Cardiac muscle cell (in vitro differentiated cells and primary cell): ENCODE results near the gene IST1. TPM values are rescaled to one million over a fixed set of nuclear protein-coding genes. Genes with fewer than 3 reads are reported as not detected.

ENCODE experiments used
- DNase-seq, 2 donors: peaks; one replicate each; pipeline versions ENCODE4 v3.0.0 to v3.0.0-alpha.2; 2010 to 2017; ENCODE audit warnings: low read depth in 1 of 2, low spot score in 1 of 2
- H3K27ac ChIP-seq: fragments of 200-600 bp; sonication (generic); 2 replicates; pipeline ENCODE4 v1.5.1; 2016
- H3K27me3 ChIP-seq: fragments of 200-600 bp; sonication (generic); 2 replicates; pipeline ENCODE4 v1.6.0; 2016; ENCODE audit warnings: control low read depth
- H3K36me3 ChIP-seq: fragments of 200-600 bp; sonication (generic); 2 replicates; pipeline ENCODE4 v1.5.1; 2016; ENCODE audit warnings: control low read depth
- H3K4me1 ChIP-seq: fragments of 200-600 bp; sonication (generic); 2 replicates; pipeline ENCODE4 v1.8.1; 2017; ENCODE audit warnings: low read depth, mild to moderate bottlenecking, mixed run types
- H3K4me3 ChIP-seq: fragments of 200-600 bp; sonication (generic); 2 replicates; pipeline ENCODE4 v1.5.1; 2016; ENCODE audit warnings: mild to moderate bottlenecking
- H3K9me3 ChIP-seq: fragments of 200-600 bp; sonication (generic); 2 replicates; pipeline ENCODE4 v1.5.1; 2017; ENCODE audit warnings: low read depth, mild to moderate bottlenecking, control low read depth
- CTCF ChIP-seq: IDR thresholded peaks from 2 replicates; pipeline ENCODE4 v1.5.1; 2012; ENCODE audit warnings: low read depth, mild to moderate bottlenecking, low read length
- polyA plus RNA-seq: library from polyadenylated mRNA; unstranded; fragments of >200 nt; fragmentation: Nextera tagmentation; extraction: Ambion mirVana; gene quantifications from 2 replicates; pipeline ENCODE4 v1.2.1, GENCODE V29; 2016
- total RNA-seq: library from RNA; depleted of rRNA; stranded (reverse); fragments of >200 nt; gene quantifications from 2 replicates; pipeline ENCODE4 v1.2.3, GENCODE V29; 2016

IST1 gene
- 180 and 248 TPM in 2 replicates for total RNA-seq
- polyA plus RNA-seq = 164 and 227 TPM in 2 replicates

DNA sequence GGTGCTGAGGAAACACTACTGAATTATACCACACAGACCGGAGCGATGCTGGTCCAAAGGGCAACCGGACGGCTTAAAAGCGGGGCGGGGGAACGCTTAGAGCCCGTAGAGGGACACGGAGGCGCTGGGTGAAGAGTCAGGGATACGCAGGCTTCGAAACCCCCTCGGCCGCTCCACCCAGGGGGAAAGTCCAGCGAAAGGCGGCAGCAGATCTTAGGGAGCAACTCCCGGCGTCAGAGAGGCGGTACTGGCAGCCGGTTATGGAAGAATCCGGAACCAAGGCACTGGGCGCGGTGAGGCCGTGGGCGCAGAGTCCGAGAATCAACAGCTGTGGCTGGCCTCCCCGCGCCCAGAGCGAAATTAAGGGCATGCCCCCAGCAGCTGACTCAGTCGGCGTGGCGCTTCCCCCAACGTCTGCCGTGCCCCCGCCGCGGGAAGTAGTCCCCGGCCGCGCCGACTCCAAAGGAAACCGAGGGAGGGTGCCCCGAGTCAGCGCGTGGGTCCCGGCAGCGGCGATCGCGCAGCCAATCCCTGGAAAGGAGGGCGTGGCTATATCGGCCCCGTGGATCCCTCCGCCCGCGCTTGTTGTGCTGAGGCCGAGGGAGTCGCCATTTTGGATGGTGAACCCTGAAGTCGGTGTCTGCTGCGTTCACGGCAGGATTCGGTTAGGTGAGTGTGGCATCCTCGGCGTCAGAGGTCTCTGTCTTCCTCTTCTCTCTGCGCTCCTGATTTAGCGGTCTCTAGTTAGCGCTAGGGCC is at the start of gene IST1:
IST1 (plus strand) TSS at position 611 of the 758 bp plus-strand sequence. CDS start 20,110 bp downstream, outside the sequence.
- no peaks in the 10 kb centered on the region for H3K36me3 ChIP-seq
- DNase-seq = peak; percentile 99 to 100
- H3K27me3 ChIP-seq = no peaks in the 10 kb centered on the region
- no peak for TF ChIP-seq CTCF
- H3K27ac ChIP-seq = peak within 1 kb of the TSS; percentile 93
- H3K9me3 ChIP-seq = no peaks in the 10 kb centered on the region
- H3K4me3 ChIP-seq = peak within 1 kb of the TSS; percentile 85
- peaks cover 7% of the 10 kb centered on the region for H3K4me1 ChIP-seq

DNA sequence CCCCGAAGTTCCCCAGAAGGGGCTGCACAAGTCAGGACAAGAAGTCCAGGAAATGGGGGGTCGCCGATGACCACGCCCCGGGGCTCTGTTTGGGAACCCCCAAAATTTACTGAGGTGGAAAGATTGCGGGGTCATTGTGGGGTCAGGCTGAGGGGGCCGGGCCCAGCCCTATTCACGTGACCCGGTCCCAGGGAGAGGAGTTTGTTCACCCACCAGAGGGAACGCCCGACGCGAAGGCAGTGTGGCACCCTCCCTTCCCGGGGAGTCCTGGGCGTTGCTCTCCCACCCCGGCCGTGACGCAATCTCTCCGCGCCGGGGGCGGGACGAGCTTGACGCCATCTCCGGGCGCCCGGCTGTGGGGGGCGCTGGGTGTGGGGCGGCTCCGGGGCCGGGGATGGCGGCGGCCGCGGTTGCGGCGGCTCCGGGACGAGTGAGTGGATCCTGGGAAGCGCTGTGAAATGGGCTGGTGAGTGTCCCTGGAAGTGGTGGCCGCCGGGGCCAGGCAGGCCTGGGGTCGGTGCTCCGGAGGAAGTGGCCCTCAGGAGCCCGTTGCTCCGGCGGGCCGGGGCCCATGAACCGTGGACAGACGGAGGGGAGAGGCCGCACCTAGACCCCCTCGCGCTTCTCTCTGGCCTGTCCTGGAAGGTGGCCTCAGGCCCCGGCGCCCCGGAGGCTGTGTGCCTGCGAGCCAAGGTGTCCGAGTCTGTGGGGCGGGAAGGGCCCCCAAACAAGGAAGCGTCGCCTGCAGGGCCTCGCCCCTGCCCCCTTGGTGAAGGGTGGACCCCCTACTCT is 49.5 kb upstream of the IST1 start, which contains the start of gene ATXN1L:
ATXN1L (plus strand) TSS at position 338 of the 792 bp plus-strand sequence. CDS start 3,765 bp downstream, outside the sequence.
- Histone ChIP-seq H3K36me3 (peaks cover 8% of the 10 kb centered on the region), H3K27ac (peak within 1 kb of the TSS; percentile 42), H3K4me3 (peak within 1 kb of the TSS; percentile 96), H3K4me1 (peaks cover 6% of the 10 kb centered on the region), H3K27me3 (no peaks in the 10 kb centered on the region), H3K9me3 (no peaks in the 10 kb centered on the region)
- no peak for TF ChIP-seq CTCF
- peak; percentile 91 to 96 for DNase-seq

DNA sequence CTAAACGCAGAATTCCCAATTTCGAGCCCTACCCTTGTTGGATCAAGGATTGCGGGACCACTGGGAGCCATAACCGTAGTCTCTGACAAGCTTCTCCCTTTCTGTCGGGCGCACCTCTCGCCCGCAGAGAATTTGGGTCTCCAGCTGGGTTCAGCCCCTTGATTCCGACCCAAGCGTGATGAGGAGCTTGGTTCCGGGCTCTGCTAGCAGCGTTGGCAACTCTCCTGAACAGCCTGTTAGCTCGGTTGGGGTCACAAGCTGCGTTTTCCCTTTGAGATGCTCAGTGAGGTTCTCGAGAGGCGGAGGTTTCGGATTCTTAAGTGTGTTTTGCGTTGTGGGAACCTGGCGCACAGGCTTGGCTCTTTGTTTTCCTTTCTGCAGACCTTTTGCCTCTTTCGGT is 48.9 kb upstream of the IST1 start:
- peak overlapping the region; percentile 96 for H3K4me3 ChIP-seq
- peak overlapping the region; percentile 42 for H3K27ac ChIP-seq
- H3K4me1 ChIP-seq = peaks cover 6% of the 10 kb centered on the region
- peak; percentile 27 to 30 for DNase-seq
- no peaks in the 10 kb centered on the region for H3K9me3 ChIP-seq
- H3K36me3 ChIP-seq = peaks cover 8% of the 10 kb centered on the region
- TF ChIP-seq CTCF = no peak
- H3K27me3 ChIP-seq = no peaks in the 10 kb centered on the region

- peaks cover 13% of the 10 kb centered on the region for H3K36me3 ChIP-seq
- DNase-seq = no peak
- H3K9me3 ChIP-seq = no peaks in the 10 kb centered on the region
- no peaks in the 10 kb centered on the region for H3K27me3 ChIP-seq
- TF ChIP-seq CTCF = no peak
- no peak overlapping the region for H3K4me3 ChIP-seq
- H3K27ac ChIP-seq = no peak overlapping the region
- H3K4me1 ChIP-seq = peaks cover 6% of the 10 kb centered on the region
Observed at GRCh38 chr16:71847096-71847495, 48.2 kb upstream of the IST1 start.

- Histone ChIP-seq H3K4me3 (no peak overlapping the region), H3K27ac (no peak overlapping the region), H3K36me3 (peaks cover 13% of the 10 kb centered on the region), H3K9me3 (no peaks in the 10 kb centered on the region), H3K27me3 (no peaks in the 10 kb centered on the region), H3K4me1 (peaks cover 6% of the 10 kb centered on the region)
- TF ChIP-seq CTCF = no peak
- no peak for DNase-seq
Observed at GRCh38 chr16:71848622-71849021, 46.7 kb upstream of the IST1 start.
